Trophoblast cell (in vitro differentiated cells and primary cell): ENCODE measurements around the gene HEPHL1.
"Not testable (repeated sequence)": the region's sequence is repeated elsewhere in the genome, so short reads cannot be mapped to it uniquely, and the experiment has no call there.

ENCODE experiments used
- DNase-seq, 2 donors: peaks; one replicate each; pipeline ENCODE4 v3.0.0-alpha.2; 2016
- H2AFZ ChIP-seq: 2 replicates; pipeline ENCODE4 v1.6.1; 2013; ENCODE audit warnings: low read length, moderate library complexity, mild to moderate bottlenecking; ENCODE audit not compliant: insufficient read depth, poor library complexity
- H2AK5ac ChIP-seq: 2 replicates; pipeline ENCODE4 v1.6.1; 2013; ENCODE audit warnings: mild to moderate bottlenecking, low read length
- H2BK120ac ChIP-seq: 2 replicates; pipeline ENCODE4 v1.6.1; 2013; ENCODE audit warnings: low read length, mild to moderate bottlenecking, moderate library complexity; ENCODE audit not compliant: insufficient read depth, poor library complexity
- H2BK12ac ChIP-seq: 2 replicates; pipeline ENCODE4 v1.6.1; 2013; ENCODE audit warnings: mild to moderate bottlenecking, low read length, moderate library complexity
- H2BK5ac ChIP-seq: 2 replicates; pipeline ENCODE4 v1.6.1; 2013; ENCODE audit warnings: low read length, low read depth, moderate library complexity, mild to moderate bottlenecking; ENCODE audit not compliant: poor library complexity
- H3K14ac ChIP-seq: 2 replicates; pipeline ENCODE4 v1.6.1; 2013; ENCODE audit warnings: mild to moderate bottlenecking, low read length
- H3K18ac ChIP-seq: 2 replicates; pipeline ENCODE4 v1.6.1; 2013; ENCODE audit warnings: mild to moderate bottlenecking, low read length
- H3K23ac ChIP-seq: 2 replicates; pipeline ENCODE4 v1.6.1; 2013; ENCODE audit warnings: low read length
- H3K27ac ChIP-seq: 2 replicates; pipeline ENCODE4 v1.5.1; 2013; ENCODE audit warnings: low read depth, mild to moderate bottlenecking, inconsistent platforms, low read length, moderate library complexity
- H3K27me3 ChIP-seq: 2 replicates; pipeline ENCODE4 v1.6.1; 2013; ENCODE audit warnings: inconsistent platforms, mild to moderate bottlenecking, low read length, moderate library complexity; ENCODE audit not compliant: insufficient read depth
- H3K36me3 ChIP-seq, 2 experiments: 1 replicate in 1 of 2; 2 replicates in 1 of 2; pipeline ENCODE4 v1.6.1; 2013; ENCODE audit warnings: low read length in 2 of 2, mild to moderate bottlenecking in 2 of 2, moderate library complexity in 1 of 2; ENCODE audit not compliant: insufficient read depth in 2 of 2, control insufficient read depth in 1 of 2
- H3K4ac ChIP-seq: 2 replicates; pipeline ENCODE4 v1.6.1; 2013; ENCODE audit warnings: low read depth, mild to moderate bottlenecking, low read length, moderate library complexity
- H3K4me1 ChIP-seq, 2 experiments: 1 replicate in 1 of 2; 2 replicates in 1 of 2; pipeline ENCODE4 v1.6.1; 2013; ENCODE audit warnings: low read length in 2 of 2, mild to moderate bottlenecking in 2 of 2, moderate library complexity in 1 of 2; ENCODE audit not compliant: insufficient read depth in 2 of 2, control insufficient read depth in 1 of 2
- H3K4me2 ChIP-seq: 2 replicates; pipeline ENCODE4 v1.6.1; 2013; ENCODE audit warnings: inconsistent platforms, mild to moderate bottlenecking, low read length, moderate library complexity
- H3K4me3 ChIP-seq: 2 replicates; pipeline ENCODE4 v1.5.1; 2013; ENCODE audit warnings: mild to moderate bottlenecking, low read depth, low read length, inconsistent platforms
- H3K79me1 ChIP-seq: one replicate; pipeline ENCODE4 v1.6.1; 2013; ENCODE audit warnings: low read length
- H3K79me2 ChIP-seq: 2 replicates; pipeline ENCODE4 v1.6.1; 2013; ENCODE audit warnings: low read length, mild to moderate bottlenecking; ENCODE audit not compliant: control insufficient read depth, insufficient read depth, poor library complexity
- H3K9ac ChIP-seq: 2 replicates; pipeline ENCODE4 v1.6.1; 2013; ENCODE audit warnings: mild to moderate bottlenecking, low read length
- H3K9me3 ChIP-seq: 2 replicates; pipeline ENCODE4 v1.6.1; 2013; ENCODE audit warnings: low read depth, mild to moderate bottlenecking, control low read depth, inconsistent platforms, low read length; ENCODE audit not compliant: insufficient read depth
- H4K12ac ChIP-seq: 2 replicates; pipeline ENCODE4 v1.6.1; 2013; ENCODE audit warnings: low read depth, mild to moderate bottlenecking, low read length, moderate library complexity
- H4K8ac ChIP-seq: 2 replicates; pipeline ENCODE4 v1.6.1; 2013; ENCODE audit warnings: low read depth, mild to moderate bottlenecking, low read length, moderate library complexity
- H4K91ac ChIP-seq: one replicate; pipeline ENCODE4 v1.6.1; 2013; ENCODE audit warnings: low read depth, mild to moderate bottlenecking, low read length, moderate library complexity
- WGBS: extraction: QIAGEN DNeasy Blood & Tissue Kit; methylation state at CpG from one replicate; pipeline ENCODE4 v1.1.7; 2013; ENCODE audit warnings: missing lambda C conversion rate; ENCODE audit not compliant: insufficient read length, insufficient coverage; ENCODE audit errors: extremely low coverage; 5-methylcytosine and 5-hydroxymethylcytosine counted together

Gene HEPHL1

GRCh38 chr11:94112206-94112953 is 91.2 kb downstream of the HEPHL1 start:
- Histone ChIP-seq H3K27me3 (no peaks in the 10 kb centered on the region), H3K18ac (no peak overlapping the region), H2BK120ac (no peak overlapping the region), H3K9me3 (no peaks in the 10 kb centered on the region), H3K79me2 (no peaks in the 10 kb centered on the region), H3K4ac (no peak overlapping the region), H4K12ac (no peak overlapping the region), H2BK5ac (no peak overlapping the region), H3K79me1 (no peaks in the 10 kb centered on the region), H3K36me3 (no peaks in the 10 kb centered on the region), H2AK5ac (no peak overlapping the region), H4K91ac (no peak overlapping the region), H3K27ac (no peak overlapping the region), H3K4me3 (no peak overlapping the region), H4K8ac (no peak overlapping the region), H2BK12ac (no peak overlapping the region), H3K14ac (no peak overlapping the region), H3K9ac (no peak overlapping the region), H2AFZ (no peak overlapping the region), H3K23ac (no peak overlapping the region), H3K4me1 (no peaks in the 10 kb centered on the region), H3K4me2 (no peak overlapping the region)
- no peak for DNase-seq
- WGBS = no CpG with 5 or more reads among the region's 1 CpG

DNA sequence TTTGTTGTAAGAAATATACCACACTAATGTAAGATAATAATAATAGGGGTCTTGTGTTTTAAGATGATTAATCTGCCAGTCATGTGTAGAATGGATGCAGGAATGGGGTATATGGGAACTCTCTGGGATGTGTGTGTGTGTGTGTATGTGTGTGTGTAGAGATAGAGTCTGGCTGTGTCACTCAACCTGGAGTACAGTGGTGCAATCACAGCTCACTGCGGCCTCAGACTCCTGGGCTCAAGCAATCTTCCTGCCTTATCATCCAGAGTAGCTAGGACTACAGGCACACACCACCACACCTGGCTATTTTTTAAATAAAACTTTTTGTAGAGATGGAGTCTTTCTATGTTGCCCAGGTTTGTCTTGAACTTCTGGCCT is 96.0 kb downstream of the HEPHL1 start:
- Histone ChIP-seq H3K9ac (no peak overlapping the region), H4K12ac (no peak overlapping the region), H3K18ac (no peak overlapping the region), H3K79me2 (no peaks in the 10 kb centered on the region), H3K4me3 (no peak overlapping the region), H2BK12ac (no peak overlapping the region), H3K36me3 (no peaks in the 10 kb centered on the region), H3K4me1 (no peaks in the 10 kb centered on the region), H2AFZ (no peak overlapping the region), H3K9me3 (no peaks in the 10 kb centered on the region), H3K79me1 (no peaks in the 10 kb centered on the region), H3K27ac (no peak overlapping the region), H3K4me2 (no peak overlapping the region), H3K14ac (no peak overlapping the region), H3K23ac (no peak overlapping the region), H3K27me3 (no peaks in the 10 kb centered on the region), H2BK120ac (no peak overlapping the region), H2BK5ac (no peak overlapping the region), H4K91ac (no peak overlapping the region), H4K8ac (no peak overlapping the region), H2AK5ac (no peak overlapping the region), H3K4ac (no peak overlapping the region)
- WGBS = no CpG with 5 or more reads among the region's 1 CpG
- no peak for DNase-seq

DNA sequence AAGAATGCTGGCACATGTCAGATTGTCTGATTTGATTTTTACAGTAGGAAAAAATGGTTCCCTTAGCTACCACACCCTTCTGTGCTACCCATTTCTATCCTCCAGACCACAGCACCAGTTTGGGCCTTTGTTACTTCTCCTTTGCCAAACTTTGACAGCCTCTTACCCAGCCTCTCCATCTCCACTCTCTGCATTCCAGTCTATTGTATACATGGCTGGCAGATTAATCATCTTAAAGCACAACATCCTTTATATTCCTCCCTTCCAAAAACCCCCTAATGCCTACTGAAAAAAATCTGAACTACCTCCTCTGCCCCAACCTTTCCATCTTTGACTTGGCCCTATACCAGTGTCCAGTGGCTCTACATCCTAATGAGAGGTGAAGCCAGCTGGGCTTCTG is 96.7 kb downstream of the HEPHL1 start:
- H3K18ac ChIP-seq = no peak overlapping the region
- no peaks in the 10 kb centered on the region for H3K79me1 ChIP-seq
- no peaks in the 10 kb centered on the region for H3K4me1 ChIP-seq
- H2AFZ ChIP-seq = no peak overlapping the region
- H4K8ac ChIP-seq = no peak overlapping the region
- H4K12ac ChIP-seq = no peak overlapping the region
- H3K79me2 ChIP-seq = no peaks in the 10 kb centered on the region
- H3K27me3 ChIP-seq = no peaks in the 10 kb centered on the region
- H3K9me3 ChIP-seq = no peaks in the 10 kb centered on the region
- no peak overlapping the region for H3K4me2 ChIP-seq
- H3K36me3 ChIP-seq = no peaks in the 10 kb centered on the region
- no peak overlapping the region for H2AK5ac ChIP-seq
- no peak for DNase-seq
- H2BK12ac ChIP-seq = no peak overlapping the region
- H3K4ac ChIP-seq = no peak overlapping the region
- H3K27ac ChIP-seq = no peak overlapping the region
- no peak overlapping the region for H2BK120ac ChIP-seq
- no peak overlapping the region for H3K14ac ChIP-seq
- no peak overlapping the region for H2BK5ac ChIP-seq
- no peak overlapping the region for H4K91ac ChIP-seq
- no peak overlapping the region for H3K23ac ChIP-seq
- H3K9ac ChIP-seq = no peak overlapping the region
- no peak overlapping the region for H3K4me3 ChIP-seq

DNA sequence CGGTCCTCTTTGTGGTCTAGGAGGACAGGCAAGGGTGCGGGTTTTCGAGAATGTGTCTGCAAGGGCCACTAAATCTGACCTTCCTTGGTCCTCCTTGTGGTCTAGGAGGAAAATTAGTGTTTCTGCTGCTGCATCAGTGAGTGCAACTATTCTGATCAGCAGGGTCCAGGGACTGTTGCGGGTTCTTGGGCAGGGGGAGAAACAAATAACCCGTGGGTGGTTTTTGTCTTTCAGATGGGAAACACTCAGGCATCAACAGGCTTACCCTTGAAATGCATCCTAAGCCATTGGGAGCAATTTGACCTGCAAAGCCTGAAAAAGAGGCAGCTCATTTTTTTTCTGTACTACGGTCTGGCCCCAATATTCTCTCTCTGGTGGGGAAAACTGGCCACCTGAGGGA is 98.5 kb downstream of the HEPHL1 start:
- not testable (repeated sequence) for H3K14ac ChIP-seq, H3K4me1 ChIP-seq, H3K9ac ChIP-seq, H3K23ac ChIP-seq, H4K8ac ChIP-seq, H3K27me3 ChIP-seq, H3K36me3 ChIP-seq, H3K27ac ChIP-seq, H2BK12ac ChIP-seq, H3K4me2 ChIP-seq, H2AK5ac ChIP-seq, H2AFZ ChIP-seq, H3K9me3 ChIP-seq, H3K18ac ChIP-seq, H3K79me1 ChIP-seq, H4K91ac ChIP-seq, H4K12ac ChIP-seq, H3K4ac ChIP-seq, H2BK5ac ChIP-seq, DNase-seq, H2BK120ac ChIP-seq, H3K4me3 ChIP-seq, H3K79me2 ChIP-seq
- WGBS = no CpG with 5 or more reads among the region's 6 CpGs
